NCI-H1092 (cell line): ENCODE results near the gene GOLGA8Q.
"Not testable (repeated sequence)": the region's sequence is repeated elsewhere in the genome, so short reads cannot be mapped to it uniquely, and the experiment has no call there.

Source experiments
- DNase-seq: peaks from one replicate; lab custom pipeline; 2025; lab: John Stamatoyannopoulos, UW

GOLGA8Q gene, protein sequence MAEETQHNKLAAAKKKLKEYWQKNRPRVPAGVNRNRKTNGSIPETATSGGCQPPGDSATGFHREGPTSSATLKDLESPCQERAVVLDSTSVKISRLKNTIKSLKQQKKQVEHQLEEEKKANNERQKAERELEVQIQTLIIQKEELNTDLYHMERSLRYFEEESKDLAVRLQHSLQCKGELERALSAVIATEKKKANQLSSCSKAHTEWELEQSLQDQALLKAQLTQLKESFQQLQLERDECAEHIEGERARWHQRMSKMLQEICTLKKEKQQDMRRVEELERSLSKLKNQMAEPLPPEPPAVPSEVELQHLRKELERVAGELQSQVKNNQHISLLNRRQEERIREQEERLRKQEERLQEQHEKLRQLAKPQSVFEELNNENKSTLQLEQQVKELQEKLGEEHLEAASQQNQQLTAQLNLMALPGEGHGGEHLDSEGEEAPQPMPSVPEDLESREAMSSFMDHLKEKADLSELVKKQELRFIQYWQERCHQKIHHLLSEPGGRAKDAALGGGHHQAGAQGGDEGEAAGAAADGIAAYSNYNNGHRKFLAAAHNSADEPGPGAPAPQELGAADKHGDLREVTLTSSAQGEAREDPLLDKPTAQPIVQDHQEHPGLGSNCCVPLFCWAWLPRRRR

DNA sequence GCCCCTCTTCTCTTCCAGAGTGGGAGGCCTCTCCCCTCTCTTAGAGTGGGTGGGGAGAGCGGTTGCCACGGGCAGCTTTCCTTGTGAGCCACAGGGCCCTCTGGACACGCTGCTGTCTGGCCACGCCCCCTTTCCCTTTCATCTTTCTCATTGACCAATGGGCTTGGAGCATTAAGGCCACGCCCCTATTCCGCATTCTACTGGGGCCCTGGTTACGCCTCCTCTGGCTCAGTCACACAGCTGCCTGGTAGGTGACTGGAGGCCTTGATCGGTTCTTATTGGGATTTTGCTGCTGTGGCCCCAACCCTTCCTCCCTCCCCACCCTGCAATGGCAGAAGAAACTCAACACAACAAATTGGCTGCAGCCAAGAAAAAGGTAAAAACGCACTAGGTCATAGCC is at the start of gene GOLGA8Q:
Gene GOLGA8Q, plus strand, starts transcription at position 301 of the 400 bp plus-strand sequence. Its CDS starts 28 bp downstream, at position 329.
- not testable (repeated sequence) for DNase-seq

DNA sequence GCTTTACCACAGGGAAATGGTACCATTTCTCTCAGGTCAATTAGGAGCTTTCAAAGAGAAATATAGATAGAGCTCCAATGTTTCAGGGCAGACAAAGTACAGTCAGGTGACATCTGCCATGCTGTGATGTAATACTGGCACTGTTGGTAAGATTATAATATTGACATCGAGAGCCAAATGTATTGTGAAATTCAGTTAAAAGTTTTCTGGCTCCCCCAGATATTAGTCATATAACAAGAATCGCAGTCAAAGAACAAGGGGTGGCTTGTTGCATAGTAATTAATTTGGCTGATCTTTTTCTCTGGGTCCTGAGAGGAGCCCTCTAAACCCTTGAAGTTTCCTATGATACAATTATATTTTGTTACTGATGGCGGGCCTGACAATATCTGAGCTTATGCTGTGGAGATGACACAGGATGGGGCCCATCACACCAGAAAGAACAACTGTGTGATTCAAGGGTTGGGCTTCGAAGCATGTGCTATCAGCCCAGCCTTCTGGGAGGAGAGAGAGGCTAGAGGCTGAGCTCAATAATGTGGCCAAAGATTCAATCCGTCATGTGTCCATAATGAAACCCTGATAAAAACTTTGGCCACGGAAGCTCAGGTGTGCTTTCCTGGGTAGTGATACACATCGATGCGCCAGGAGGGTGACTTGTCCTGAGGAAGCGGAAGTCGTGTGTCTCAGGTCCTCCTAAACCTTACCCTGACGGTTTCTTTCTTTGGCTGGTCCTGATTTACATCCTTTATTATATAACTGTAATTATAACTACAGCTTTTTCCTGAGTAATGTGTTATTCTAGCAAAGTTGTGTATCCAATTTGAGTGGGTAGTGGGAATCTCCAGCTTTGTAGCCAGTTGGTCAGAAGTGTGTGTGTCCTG is 48.7 kb upstream of the GOLGA8Q start:
- DNase-seq: not testable (repeated sequence)

- not testable (repeated sequence) for DNase-seq
Observed at GRCh38 chr15:30504162-30504843, 47.5 kb upstream of the GOLGA8Q start.

DNA sequence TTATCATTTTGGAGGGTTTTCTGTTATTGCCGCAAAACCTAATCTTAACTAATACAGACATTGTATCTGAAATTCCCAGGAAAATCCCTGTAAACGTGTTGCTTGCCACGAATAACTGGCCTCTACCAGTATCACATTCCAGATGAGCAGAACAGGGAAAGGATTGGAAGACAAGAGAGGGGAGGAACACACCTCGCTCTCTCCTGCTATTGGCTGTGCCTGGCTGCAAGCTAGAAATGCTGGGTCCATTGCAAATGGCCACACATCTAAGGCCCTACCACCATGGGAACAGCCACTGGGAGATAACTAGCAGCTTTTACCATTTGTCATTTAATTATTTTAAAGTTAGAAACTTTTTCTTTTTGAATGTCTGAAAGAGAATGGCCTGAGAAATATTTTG is 37.3 kb upstream of the GOLGA8Q start:
- not testable (repeated sequence) for DNase-seq

GRCh38 chr15:30523453-30524243 is 28.2 kb upstream of the GOLGA8Q start:
- DNase-seq: not testable (repeated sequence)

DNA sequence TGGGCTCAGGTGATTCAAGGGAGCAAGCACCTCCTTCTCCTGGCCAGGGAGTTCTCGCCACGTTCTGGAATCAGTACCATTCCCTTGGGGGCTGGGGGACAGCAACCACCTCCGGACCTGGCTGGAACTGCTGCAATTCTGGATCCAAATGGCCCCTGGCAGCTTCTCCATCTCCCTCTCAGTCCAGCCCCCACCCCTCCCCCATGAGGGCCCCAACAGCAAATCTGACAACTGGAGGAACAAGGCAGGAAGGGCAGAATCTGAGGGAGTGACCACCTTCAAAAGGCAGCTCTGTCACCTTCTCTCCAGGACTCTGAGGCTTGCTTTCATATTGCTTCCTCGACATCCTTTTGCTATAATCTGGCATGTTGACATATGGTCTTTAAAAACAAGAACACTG is 25.9 kb upstream of the GOLGA8Q start:
- not testable (repeated sequence) for DNase-seq

GRCh38 chr15:30529049-30529448 is 22.8 kb upstream of the GOLGA8Q start:
- DNase-seq: not testable (repeated sequence)

- DNase-seq: not testable (repeated sequence)
Observed at GRCh38 chr15:30566949-30567348, 15.1 kb downstream of the GOLGA8Q start.

GRCh38 chr15:30573012-30573491 is 21.2 kb downstream of the GOLGA8Q start:
- DNase-seq: not testable (repeated sequence)

GRCh38 chr15:30579394-30579970 is 27.6 kb downstream of the GOLGA8Q start:
- not testable (repeated sequence) for DNase-seq

DNA sequence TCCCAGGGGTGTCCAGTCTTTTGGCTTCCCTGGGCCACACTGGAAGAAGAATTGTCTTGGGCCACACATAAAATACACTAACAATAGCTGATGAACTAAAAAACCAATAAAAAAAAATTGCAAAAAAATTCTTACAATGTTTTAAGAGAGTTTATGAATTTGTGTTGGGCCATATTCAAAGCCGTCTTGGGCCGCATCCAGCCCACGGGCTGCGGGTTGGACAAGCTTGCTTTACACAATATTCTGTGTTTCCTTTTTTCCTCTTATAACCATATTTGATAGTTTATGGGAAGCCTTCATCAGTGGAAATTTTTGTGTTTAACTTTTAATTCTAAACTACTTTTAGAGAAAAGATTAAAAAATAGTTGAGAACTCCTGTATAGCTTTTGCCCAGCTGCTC is 28.9 kb downstream of the GOLGA8Q start:
- not testable (repeated sequence) for DNase-seq

DNA sequence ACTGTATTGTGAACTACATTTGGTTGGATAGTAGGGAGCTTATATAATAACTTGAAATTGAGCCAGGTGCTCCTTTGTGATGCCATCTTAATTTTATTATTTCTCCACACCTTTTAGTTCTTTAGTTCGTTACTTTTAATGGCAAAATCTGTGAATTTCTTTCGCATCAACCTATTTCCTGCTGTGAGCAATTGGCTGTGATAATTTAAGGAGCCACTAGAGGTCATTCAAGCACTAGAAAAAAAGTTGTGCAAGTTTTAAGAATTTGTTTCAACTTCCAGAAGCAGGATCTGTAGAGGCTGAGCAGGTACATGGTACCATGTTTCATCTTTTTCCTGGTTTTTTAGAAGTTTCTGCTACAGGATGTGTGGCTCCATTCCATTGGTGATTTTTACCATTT is 47.1 kb downstream of the GOLGA8Q start:
- not testable (repeated sequence) for DNase-seq

GRCh38 chr15:30603796-30604195 is 51.9 kb downstream of the GOLGA8Q start, which contains the start of gene GOLGA8H:
TSS of gene GOLGA8H (plus strand) at chr15:30604028. CDS start at chr15:30604126, 98 bp downstream.
- not testable (repeated sequence) for DNase-seq
